Activated CD4-positive, alpha-beta T cell treated with anti-CD3 and anti-CD28 coated beads, Interleukin-2, Interleukin-6, amounts not matched to agents 100 ng/mL and 50 ng/mL, durations not matched to agents 16 hours and 8 hours (primary cell): ENCODE measurements around the gene CERS6.
"Not testable (repeated sequence)": the region's sequence is repeated elsewhere in the genome, so short reads cannot be mapped to it uniquely, and the experiment has no call there.

Source experiments
- DNase-seq: peaks from one replicate; pipeline ENCODE4 v3.0.0-alpha.2; 2020

Gene CERS6

DNA sequence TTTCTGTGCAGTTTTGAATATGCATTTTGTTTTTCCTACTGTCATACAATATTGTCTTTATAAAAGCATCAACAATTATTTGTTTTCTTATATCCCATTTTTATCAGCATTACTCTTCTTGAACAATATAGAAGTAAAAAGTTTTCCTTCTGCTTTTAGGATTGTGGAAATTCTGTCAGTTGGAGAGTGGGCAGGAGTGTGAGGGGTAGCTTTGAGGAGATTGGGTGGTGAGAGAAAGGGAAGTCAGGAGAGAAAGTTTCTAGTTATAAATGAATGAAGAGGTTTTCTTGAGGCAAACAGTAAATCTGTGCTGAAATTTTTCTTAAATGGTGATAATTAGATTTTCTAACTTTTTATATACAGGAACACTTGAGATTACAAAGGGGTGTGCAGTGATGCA is 194.7 kb downstream of the CERS6 start:
- no peak for DNase-seq

GRCh38 chr2:168652997-168653921 is 197.2 kb downstream of the CERS6 start:
- DNase-seq, result no peak

GRCh38 chr2:168654705-168655104 is 198.6 kb downstream of the CERS6 start:
- DNase-seq, result no peak

GRCh38 chr2:168655207-168655606 is 199.1 kb downstream of the CERS6 start:
- DNase-seq, result no peak

GRCh38 chr2:168657378-168657777 is 201.3 kb downstream of the CERS6 start:
- DNase-seq, result not testable (repeated sequence)

GRCh38 chr2:168658706-168659105 is 202.6 kb downstream of the CERS6 start:
- DNase-seq, result no peak

GRCh38 chr2:168660870-168661862 is 205.1 kb downstream of the CERS6 start:
- DNase-seq, result no peak

- no peak for DNase-seq
These were observed 205.8 kb downstream of the CERS6 start for GRCh38 chr2:168661863-168662256.

DNA sequence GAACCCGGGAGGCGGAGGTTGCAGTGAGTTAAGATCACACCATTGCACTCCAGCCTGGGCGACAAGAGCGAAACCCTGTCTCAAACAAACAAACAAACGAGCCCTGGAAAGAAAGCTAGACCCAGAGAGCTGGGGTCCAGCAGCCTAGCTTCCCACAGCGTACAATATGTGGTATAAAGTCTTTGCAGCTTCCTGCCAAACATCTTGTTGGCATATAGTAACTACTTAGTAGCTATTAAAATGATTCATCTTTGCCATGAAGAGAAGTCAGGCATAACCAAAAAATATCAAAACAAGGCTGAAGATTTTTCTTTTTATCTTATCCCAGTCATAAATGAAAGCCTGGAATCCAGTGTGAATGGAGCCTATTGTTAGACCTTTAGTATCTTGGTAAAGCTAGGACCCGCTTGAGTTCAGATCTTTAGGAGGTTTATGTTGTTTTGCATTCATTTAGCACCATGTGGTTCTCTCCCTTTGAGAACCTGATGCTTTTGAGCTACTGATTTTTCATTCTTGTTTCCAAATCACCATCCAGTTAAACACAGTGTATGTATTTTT is 206.7 kb downstream of the CERS6 start:
- DNase-seq, result no peak

- no peak for DNase-seq
These were observed 207.9 kb downstream of the CERS6 start for GRCh38 chr2:168663993-168664392.

DNA sequence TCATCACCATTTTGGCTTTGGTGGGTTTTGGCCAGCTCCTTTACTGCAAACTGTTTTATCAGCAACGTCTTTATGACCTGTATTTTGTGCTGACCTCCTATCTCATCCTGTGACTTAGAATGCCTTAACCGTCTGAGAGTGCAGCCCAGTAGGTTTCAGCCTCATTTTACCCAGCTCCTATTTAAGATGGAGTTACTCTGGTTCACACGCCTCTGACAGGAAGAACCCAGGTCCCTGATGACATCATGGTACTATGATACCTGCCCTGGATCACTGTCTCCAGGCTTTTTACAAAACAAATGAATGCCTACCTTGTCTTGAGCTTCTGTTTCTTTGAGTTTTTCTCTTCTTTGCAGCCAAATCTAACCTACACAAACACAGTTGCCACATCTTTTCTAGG is 208.6 kb downstream of the CERS6 start:
- not testable (repeated sequence) for DNase-seq

- DNase-seq, result no peak
These were observed 210.3 kb downstream of the CERS6 start for GRCh38 chr2:168666339-168666738.

DNA sequence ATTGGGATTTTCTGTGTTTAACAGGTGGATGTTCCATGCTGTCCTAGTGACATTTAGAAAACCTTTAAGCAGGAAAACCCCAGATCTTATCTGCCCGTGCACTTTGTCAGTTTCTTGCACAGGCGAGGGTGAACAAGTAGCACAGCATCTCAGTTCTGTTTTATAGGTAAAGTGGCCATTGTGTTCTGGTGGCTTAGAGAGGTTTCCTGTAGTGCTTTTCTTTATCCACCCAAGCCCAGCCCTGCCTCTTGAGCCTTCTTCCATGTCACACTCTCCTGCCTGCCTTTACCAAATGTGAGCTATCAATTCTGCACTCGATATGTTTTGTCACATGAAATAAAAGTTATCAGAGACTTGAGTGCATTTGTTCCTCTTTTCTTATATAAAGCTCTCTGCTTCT is 211.1 kb downstream of the CERS6 start:
- no peak for DNase-seq

DNA sequence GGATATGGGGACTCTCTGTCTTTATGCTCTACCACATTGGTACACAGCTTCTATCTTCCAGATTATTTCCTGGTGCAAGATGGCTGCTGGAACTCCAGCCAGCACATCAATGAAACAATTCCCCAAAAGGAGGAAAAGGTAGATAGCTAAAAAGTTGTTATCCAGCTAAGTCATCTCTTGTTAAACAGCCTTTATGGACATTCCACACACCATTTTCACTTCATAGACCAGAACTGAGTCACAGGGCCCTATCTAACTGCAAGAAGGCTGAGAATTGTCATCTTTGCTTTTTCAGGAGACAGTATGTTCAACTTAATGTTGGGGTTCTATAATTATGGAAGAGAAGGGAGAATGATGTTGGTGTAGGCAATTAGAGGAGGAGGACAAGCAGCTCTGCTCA is 213.1 kb downstream of the CERS6 start:
- DNase-seq, result no peak

- DNase-seq, result no peak
These were observed 214.4 kb downstream of the CERS6 start for GRCh38 chr2:168670478-168670877.

DNA sequence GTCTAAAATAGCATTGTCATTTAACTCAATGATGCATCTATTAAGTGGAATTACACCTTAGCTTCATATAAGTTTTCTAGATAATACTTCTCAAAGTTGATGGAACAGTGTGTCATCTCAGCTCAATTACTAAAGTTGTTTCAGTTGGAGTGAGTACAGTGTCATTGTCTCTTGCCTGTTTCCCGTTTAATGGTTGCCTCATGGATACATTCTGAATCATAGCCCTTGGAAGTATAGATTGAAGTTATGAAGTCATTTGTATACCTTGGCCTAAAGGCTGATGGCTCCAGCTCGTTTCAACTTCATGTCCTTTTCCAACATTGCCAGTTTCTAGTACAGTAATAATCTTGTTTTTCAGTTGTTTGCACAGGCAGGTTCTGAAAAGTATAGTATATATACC is 215.9 kb downstream of the CERS6 start:
- no peak for DNase-seq

DNA sequence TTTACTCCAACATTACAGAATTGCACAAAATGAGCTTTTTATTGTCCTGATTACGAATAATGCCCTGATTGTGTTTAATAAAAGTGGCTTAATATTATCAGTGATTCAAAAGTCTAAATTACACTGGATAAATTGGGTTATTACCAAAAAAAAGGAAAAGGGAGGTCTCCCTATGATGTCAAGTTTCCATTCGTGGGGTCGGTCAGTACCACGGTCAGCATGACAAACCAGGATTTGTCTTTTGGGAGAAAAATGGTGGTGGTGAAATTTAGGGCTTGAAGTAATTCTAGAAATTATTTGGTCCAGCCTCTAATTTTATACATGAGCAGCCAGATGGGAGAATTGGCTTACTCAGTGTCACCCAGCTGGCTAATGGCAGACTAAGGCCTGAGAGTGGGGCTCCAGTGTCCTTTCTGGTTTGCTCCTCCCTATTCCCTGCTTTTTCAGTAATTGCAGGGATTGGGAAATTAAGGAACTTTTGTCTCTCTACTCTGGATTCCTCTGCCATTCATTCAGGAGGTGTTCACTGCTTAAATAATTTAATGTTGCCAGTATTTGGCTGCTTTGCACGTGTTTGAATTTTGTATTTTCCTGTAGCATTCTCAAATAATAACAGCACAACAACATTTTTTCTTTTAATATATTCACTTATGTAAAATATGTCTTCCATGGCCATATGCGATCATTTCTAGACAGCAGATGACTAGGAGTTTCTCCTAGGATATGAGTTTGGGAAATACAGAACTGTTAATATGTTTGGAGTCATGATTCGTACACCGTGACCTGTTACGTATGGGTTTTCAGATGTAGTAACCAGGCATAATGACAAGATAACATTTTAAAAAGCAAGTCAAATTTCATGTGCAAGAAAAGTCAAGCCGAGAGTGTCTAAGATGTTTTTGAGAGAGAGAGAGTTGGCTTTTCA is 217.5 kb downstream of the CERS6 start:
- no peak for DNase-seq

- DNase-seq, result no peak
These were observed 222.2 kb downstream of the CERS6 start for GRCh38 chr2:168678153-168678853.

GRCh38 chr2:168679081-168679480 is 223.0 kb downstream of the CERS6 start:
- DNase-seq, result no peak

- DNase-seq, result no peak
These were observed 223.8 kb downstream of the CERS6 start for GRCh38 chr2:168679741-168680310.

GRCh38 chr2:168683996-168684395 is 227.9 kb downstream of the CERS6 start:
- no peak for DNase-seq
